Heart right ventricle (tissue), 16 donors: ENCODE data around the gene RAMP1. TPM values are rescaled to one million over a fixed set of nuclear protein-coding genes. Genes with fewer than 3 reads are reported as not detected.
A peak's percentile ranks its signal among the peaks of the same experiment; 100 is the strongest.
"Not testable (repeated sequence)": the region's sequence is repeated elsewhere in the genome, so short reads cannot be mapped to it uniquely, and the experiment has no call there.

Source experiments
- ATAC-seq, 8 donors: fragments of 200-7000 bp; cut with Tn5 transposase; one replicate each; pipeline ENCODE4 v1.9.1; 2020; ENCODE audit warnings: mild to moderate bottlenecking in 8 of 8, moderate library complexity in 8 of 8, moderate number of reproducible peaks in 1 of 8
- DNase-seq, 2 donors: peaks; one replicate each; pipeline ENCODE4 v3.0.0-alpha.2; 2020
- H3K27ac ChIP-seq, 10 donors: fragments of 200-600 bp; sonication (generic) in 2 of 10; one replicate each; pipeline versions ENCODE4 v1.5.0 to v1.8.0; 2020 to 2022; ENCODE audit warnings: mild to moderate bottlenecking in 3 of 10
- H3K27me3 ChIP-seq, 7 donors: fragments of 200-600 bp; one replicate each; pipeline ENCODE4 v1.8.0; 2021 to 2022; ENCODE audit warnings: mild to moderate bottlenecking in 2 of 7
- H3K36me3 ChIP-seq, 9 donors: fragments of 200-600 bp; sonication (generic) in 1 of 9; one replicate each; pipeline versions ENCODE4 v1.5.0 to v1.8.0; 2020 to 2022; ENCODE audit warnings: mild to moderate bottlenecking in 2 of 9
- H3K4me1 ChIP-seq, 9 donors: fragments of 200-600 bp; sonication (generic) in 1 of 9; one replicate each; pipeline versions ENCODE4 v1.5.0 to v1.8.0; 2020 to 2022; ENCODE audit warnings: mild to moderate bottlenecking in 4 of 9
- H3K4me3 ChIP-seq, 10 donors: fragments of 200-600 bp; sonication (generic) in 2 of 10; one replicate each; pipeline versions ENCODE4 v1.5.0 to v1.8.0; 2020 to 2022; ENCODE audit warnings: mild to moderate bottlenecking in 7 of 10, moderate library complexity in 2 of 10
- H3K9me3 ChIP-seq, 11 donors: fragments of 200-600 bp in 10 of 11; sonication (generic) in 2 of 11; one replicate each; pipeline versions ENCODE4 v1.5.0 to v1.8.0; 2013 to 2022; ENCODE audit warnings: mild to moderate bottlenecking in 2 of 11, control low read depth in 1 of 11, moderate library complexity in 1 of 11
- CTCF ChIP-seq, 9 donors: fragments of 200-600 bp; sonication (generic) in 2 of 9; IDR thresholded peaks; one replicate each; pipeline versions ENCODE4 v1.5.0 to v1.8.0; 2021 to 2022; ENCODE audit warnings: antibody characterized with exemption in 9 of 9, mild to moderate bottlenecking in 5 of 9, moderate library complexity in 1 of 9
- WGBS, 2 donors: extraction: QIAGEN DNeasy Blood & Tissue Kit; methylation state at CpG; one replicate each; pipeline ENCODE4 v1.1.7; 2013; ENCODE audit warnings: inconsistent platforms in 1 of 2; 5-methylcytosine and 5-hydroxymethylcytosine counted together
- intact Hi-C, 10 donors: fragments of 100-400 bp; cut with DNase I; formaldehyde crosslinking; loops; one replicate each; pipeline versions ENCODE4 v1.11.1 to v1.14.2; 2022
- polyA plus RNA-seq, 2 donors: library from polyadenylated mRNA; stranded (reverse); fragments of 200-250 nt; gene quantifications; one replicate each; pipeline ENCODE4 v1.2.3, GENCODE V29; 2013
- total RNA-seq, 10 donors: library from RNA; stranded (reverse); fragmentation: NEBNext Ultra II Directional in 3 of 10; extraction: Animal tissue kit (Norgen Biotek cat#: 25700) in 3 of 10; gene quantifications; one replicate each; pipeline versions ENCODE4 v1.2.1 to v1.2.4, GENCODE V29; 2021 to 2023
- donor health status: Arrhythmogenic right ventricular cardiomyopathy.
- donor health status: ischemic (EF 13 %, LVEDD 7.1; RV severe dilation, severe dysfunction).
- donor health status: healthy with polysubstance abuse.
- donor health status: DM: no; HTN: yes; CAD: no.
- donor health status: DM: no; HTN: no; CAD: no.
- donor health status: ischemic (EF 25% LVEDD 6.9; RV normal size, moderate dysfunction).
- donor health status: ischemic (EF 25% LVEDD 5.7; RV mildly dilated, moderate dysfunction).
- donor health status: healthy.
- donor health status: DM: yes; HTN: yes; CAD: no.
- donor health status: Ischemic cardiomyopathy.
- donor health status: ischemic (EF 35%, LVEDD 5.7; RV mildly dilated, moderate dysfunction).
- donor health status: nonischemic (EF 11% LVEDD 7.7; RV severe dilation, severe dysfunction).
- donor health status: DM: yes; HTN: yes; CAD: no.
- donor health status: PGD.
- donor health status: ischemic (EF 29% LVEDD 5.4; RV normal size, mild dysfunction).
- donor health status: nonischemic (EF 23%, LVEDD 6.1; RV moderate dilation, normal function).

The RAMP1 gene
- total and polyA plus RNA-seq, 12 donors = 52.7 to 1,549 (median 178) TPM

GRCh38 chr2:237867465-237867864 lies 8.0 kb downstream of the RAMP1 start:
- DNase-seq (no peak), ATAC-seq (no peak)
- Histone ChIP-seq H3K9me3 (no peaks in the 10 kb centered on the region), H3K27me3 (peaks cover 0 to 18% (median 7%) of the 10 kb centered on the region in 7 donors), H3K4me1 (peaks cover 0 to 72% (median 39%) of the 10 kb centered on the region in 9 donors), H3K27ac (no peak overlapping the region), H3K36me3 (no peaks in the 10 kb centered on the region), H3K4me3 (no peak overlapping the region)
- intact Hi-C loops = loop anchor here in 2 of 10 donors (10.0 kb wide), 2 partner anchors 277 to 387 kb away; no protein-coding TSS in a partner anchor
- TF ChIP-seq CTCF (IDR thresholded peaks at IDR 0.05) = no peak
- WGBS, 2 donors = 79 to 84% methylated on average over 10 of the region's 10 CpGs

- intact Hi-C loops = loop anchor here in 2 of 10 donors (10.0 kb wide), 2 partner anchors 277 to 387 kb away; no protein-coding TSS in a partner anchor
- Histone ChIP-seq H3K27ac (peak overlapping the region in 2 of 10 donors; percentile 1 to 27), H3K27me3 (peaks cover 0 to 12% (median 6%) of the 10 kb centered on the region in 7 donors), H3K4me1 (peaks cover 0 to 74% (median 41%) of the 10 kb centered on the region in 9 donors)
- H3K36me3 ChIP-seq, DNase-seq, H3K9me3 ChIP-seq, H3K4me3 ChIP-seq, ATAC-seq: not testable (repeated sequence)
- 93 to 94% methylated on average over 4 of the region's 4 CpGs for WGBS, 2 donors
Measured at GRCh38 chr2:237868074-237868473, 8.7 kb downstream of the RAMP1 start.

GRCh38 chr2:237868631-237869342 lies 9.4 kb downstream of the RAMP1 start:
- TF ChIP-seq CTCF (IDR thresholded peaks at IDR 0.05) = no peak
- no peak for ATAC-seq
- no peak for DNase-seq
- Histone ChIP-seq H3K36me3 (no peaks in the 10 kb centered on the region), H3K9me3 (no peaks in the 10 kb centered on the region), H3K4me3 (no peak overlapping the region), H3K4me1 (peaks cover 0 to 77% (median 45%) of the 10 kb centered on the region in 9 donors), H3K27me3 (peaks cover 0 to 6% (median 0%) of the 10 kb centered on the region in 7 donors), H3K27ac (no peak overlapping the region)
- intact Hi-C loops = loop anchor here in 2 of 10 donors (10.0 kb wide), 2 partner anchors 276 to 386 kb away; no protein-coding TSS in a partner anchor
- 70 to 73% methylated on average over 22 of the region's 22 CpGs for WGBS, 2 donors

- H3K4me1 ChIP-seq = peaks cover 0 to 77% (median 53%) of the 10 kb centered on the region in 9 donors
- H3K4me3 ChIP-seq = no peak overlapping the region
- DNase-seq = no peak
- peaks cover 0 to 6% (median 0%) of the 10 kb centered on the region in 7 donors for H3K27me3 ChIP-seq
- intact Hi-C loops = loop anchor here in 2 of 10 donors (10.0 kb wide), 2 partner anchors 275 to 385 kb away; no protein-coding TSS in a partner anchor
- no peaks in the 10 kb centered on the region for H3K36me3 ChIP-seq
- no peak for ATAC-seq
- WGBS, 2 donors = 93 to 95% methylated on average over 21 of the region's 21 CpGs
- H3K9me3 ChIP-seq = no peaks in the 10 kb centered on the region
- TF ChIP-seq CTCF (IDR thresholded peaks at IDR 0.05) = no peak
- no peak overlapping the region for H3K27ac ChIP-seq
Measured at GRCh38 chr2:237869343-237870102, 10.1 kb downstream of the RAMP1 start.
